Measurements from ENCODE around the gene ADORA2B. TPM values are rescaled to one million over a fixed set of nuclear protein-coding genes. Genes with fewer than 3 reads are reported as not detected.
A peak's percentile ranks its signal among the peaks of the same experiment; 100 is the strongest.

Gene ADORA2B
- total and polyA plus RNA-seq, 2 of the 4 experiments (the other 2 are of a cell fraction): 5.2 to 5.5 TPM

GRCh38 chr17:15922586-15922985 is 22.3 kb upstream of the ADORA2B start:
- intact Hi-C loops (cut with micrococcal nuclease) (no loop called here), in situ Hi-C loops (cut with MboI; ENCODE audit: low sequenced_read_pairs) (no loop called here), dilution Hi-C loops (cut with HindIII; ENCODE audit: low sequenced_read_pairs, unreplicated experiment) (no loop called here)
- H3K9ac ChIP-seq (ENCODE audit: low read depth, low read length): no peak overlapping the region
- H2BK15ac ChIP-seq (ENCODE audit: low read depth, low read length): peak overlapping the region; percentile 44; the same call in 2 of the 3 replicates
- no peak overlapping the region for H3K4me2 ChIP-seq (ENCODE audit: low read depth, low read length)
- no peak overlapping the region for H4K8ac ChIP-seq (ENCODE audit: low read depth in 2 of 2, low read length in 2 of 2)
- peak overlapping the region; percentile 15; the same call in 1 of the 2 replicates for H3K4ac ChIP-seq (ENCODE audit: low read depth, low read length)
- POLR2A ChIA-PET (ENCODE audit: unreplicated experiment): no interaction called here
- no peak overlapping the region for H3K18ac ChIP-seq (ENCODE audit: low read depth, low read length)
- H3K9me1 ChIP-seq (ENCODE audit: insufficient read depth, low read length): peaks cover 3% of the 10 kb centered on the region
- no CpG with 5 or more reads among the region's 1 CpG for WGBS, 2 experiments (ENCODE audit: extremely low coverage in 2 of 2, insufficient read length in 1 of 2)
- no peak overlapping the region for H2AK5ac ChIP-seq (ENCODE audit: low read depth, low read length)
- H2AK9ac ChIP-seq (replicated peaks; ENCODE audit: low read depth, low read length, poor library complexity): no peak overlapping the region
- H3K9me3 ChIP-seq (ENCODE audit: control insufficient read depth, insufficient read depth, low read length): peaks cover 2% of the 10 kb centered on the region; the same call in 1 of the 2 replicates
- no peaks in the 10 kb centered on the region for H3K79me1 ChIP-seq (ENCODE audit: low read depth in 1 of 2, low read length in 2 of 2)
- H3K27me3 ChIP-seq (ENCODE audit: control insufficient read depth, insufficient read depth, low read length): no peaks in the 10 kb centered on the region
- H3K56ac ChIP-seq (ENCODE audit: extremely low read depth, insufficient read depth, low read length): no peak overlapping the region
- ATAC-seq (ENCODE audit: low read depth): no peak
- H4K5ac ChIP-seq (ENCODE audit: low read depth, low read length): no peak overlapping the region
- no peak overlapping the region for H3K23ac ChIP-seq (ENCODE audit: low read depth, low read length)
- peaks cover 4% of the 10 kb centered on the region for H3K4me1 ChIP-seq (ENCODE audit: control insufficient read depth, insufficient read depth, low read length)
- peak overlapping the region; percentile 59 for H2BK120ac ChIP-seq (ENCODE audit: low read depth, low read length)
- no peak overlapping the region for H2BK5ac ChIP-seq (ENCODE audit: low read depth, low read length, poor library complexity, severe bottlenecking)
- H4K91ac ChIP-seq (ENCODE audit: insufficient read depth, low read depth, low read length): no peak overlapping the region
- CTCF ChIA-PET: no interaction called here
- H3K4me3 ChIP-seq (ENCODE audit: insufficient read depth, low read depth, low read length): no peak overlapping the region
- no peak for DNase-seq
- no peak for TF ChIP-seq MAZ (IDR thresholded peaks at IDR 0.05; ENCODE audit: borderline replicate concordance, low read depth, low read length)
- no peak for TF ChIP-seq CTCF (conservative IDR thresholded peaks at IDR 0.05; ENCODE audit: low read depth, low read length)
- TF ChIP-seq FOS (IDR thresholded peaks at IDR 0.05; ENCODE audit: low read depth, low read length): no peak
- no peak for TF ChIP-seq RAD21 (IDR thresholded peaks at IDR 0.05; ENCODE audit: low read length)
- no peak for TF ChIP-seq BHLHE40 (IDR thresholded peaks at IDR 0.05; ENCODE audit: low read depth, low read length)
- no peak for TF ChIP-seq CEBPB (IDR thresholded peaks at IDR 0.05; ENCODE audit: low read depth, low read length)
- TF ChIP-seq CHD1 (IDR thresholded peaks at IDR 0.05; ENCODE audit: low read depth, low read length): no peak
- no peak for TF ChIP-seq POLR2A (IDR thresholded peaks at IDR 0.05; ENCODE audit: low read depth, low read length)
- no peak for TF ChIP-seq SMC3 (IDR thresholded peaks at IDR 0.05; ENCODE audit: low read depth, low read length)
- TF ChIP-seq NFE2L2 (IDR thresholded peaks at IDR 0.05; ENCODE audit: low read depth, low read length): no peak
- no peak for TF ChIP-seq MAFK (IDR thresholded peaks at IDR 0.05; ENCODE audit: low read depth, low read length)
- no peak for TF ChIP-seq RFX5 (IDR thresholded peaks at IDR 0.05; ENCODE audit: low read depth, low read length)
- H3K14ac ChIP-seq (replicated peaks; ENCODE audit: low read depth, low read length): peak overlapping the region; percentile 58; the same call in 1 of the 2 replicates
- H3K36me3 ChIP-seq (ENCODE audit: control insufficient read depth, insufficient read depth, low read length): no peaks in the 10 kb centered on the region
- BruUV-seq (replicated peaks): no TSS peak
- H4K20me1 ChIP-seq (ENCODE audit: insufficient read depth, low read length): no peaks in the 10 kb centered on the region
- no peak overlapping the region for H2AFZ ChIP-seq (replicated peaks; ENCODE audit: low read length, poor library complexity)
- H2BK20ac ChIP-seq (ENCODE audit: low read depth, low read length): peak overlapping the region; percentile 57; the same call in 1 of the 2 replicates
- H3K27ac ChIP-seq (ENCODE audit: insufficient read depth, low read length): no peak overlapping the region

All from IMR-90 (cell line).